GM21526 (cell line): Measurements from ENCODE around the gene IGF2BP3.

Experiments
- ATAC-seq: cut with Tn5 transposase; IDR thresholded peaks from one replicate; pipeline ENCODE4 v1.9.1; 2021; ENCODE audit warnings: moderate library complexity; ENCODE audit not compliant: unreplicated experiment, low FRiP score

IGF2BP3 gene

GRCh38 chr7:23472956-23473843 lies 2.9 kb upstream of the IGF2BP3 start:
- ATAC-seq, result no peak

- no peak for ATAC-seq
These were observed 2.3 kb upstream of the IGF2BP3 start for GRCh38 chr7:23472556-23472955.

GRCh38 chr7:23472046-23472445 lies 1.8 kb upstream of the IGF2BP3 start:
- no peak for ATAC-seq

GRCh38 chr7:23471106-23471859 lies 992 bp upstream of the IGF2BP3 start:
- ATAC-seq, result no peak

GRCh38 chr7:23469961-23470250 lies 385 bp downstream of the IGF2BP3 start:
- ATAC-seq, result no peak

GRCh38 chr7:23469150-23469960 lies 936 bp downstream of the IGF2BP3 start:
- ATAC-seq, result no peak

- no peak for ATAC-seq
These were observed 1.7 kb downstream of the IGF2BP3 start for GRCh38 chr7:23468526-23469149.

- no peak for ATAC-seq
These were observed 2.3 kb downstream of the IGF2BP3 start for GRCh38 chr7:23467806-23468525.

- ATAC-seq, result no peak
These were observed 2.9 kb downstream of the IGF2BP3 start for GRCh38 chr7:23467291-23467805.

- no peak for ATAC-seq
These were observed 7.4 kb downstream of the IGF2BP3 start for GRCh38 chr7:23462846-23463245.

- no peak for ATAC-seq
These were observed 12.2 kb downstream of the IGF2BP3 start for GRCh38 chr7:23458044-23458443.

GRCh38 chr7:23456093-23456492 lies 14.2 kb downstream of the IGF2BP3 start:
- ATAC-seq, result no peak

- no peak for ATAC-seq
These were observed 15.3 kb downstream of the IGF2BP3 start for GRCh38 chr7:23454881-23455526.

GRCh38 chr7:23450518-23450917 lies 19.8 kb downstream of the IGF2BP3 start:
- no peak for ATAC-seq

- no peak for ATAC-seq
These were observed 20.4 kb downstream of the IGF2BP3 start for GRCh38 chr7:23449941-23450340.

- ATAC-seq, result no peak
These were observed 25.0 kb downstream of the IGF2BP3 start for GRCh38 chr7:23445326-23445725.

- ATAC-seq, result no peak
These were observed 26.3 kb downstream of the IGF2BP3 start for GRCh38 chr7:23443974-23444373.

GRCh38 chr7:23438171-23438570 lies 32.1 kb downstream of the IGF2BP3 start:
- ATAC-seq, result no peak
